DMS53 treated with DMSO at 0.1 percent for 48 hours (cell line): ENCODE results near the gene SMURF1.

Source experiments
- DNase-seq: peaks from one replicate; lab custom pipeline; 2025; ENCODE audit not compliant: unreplicated experiment; lab: John Stamatoyannopoulos, UW

The SMURF1 gene

DNA sequence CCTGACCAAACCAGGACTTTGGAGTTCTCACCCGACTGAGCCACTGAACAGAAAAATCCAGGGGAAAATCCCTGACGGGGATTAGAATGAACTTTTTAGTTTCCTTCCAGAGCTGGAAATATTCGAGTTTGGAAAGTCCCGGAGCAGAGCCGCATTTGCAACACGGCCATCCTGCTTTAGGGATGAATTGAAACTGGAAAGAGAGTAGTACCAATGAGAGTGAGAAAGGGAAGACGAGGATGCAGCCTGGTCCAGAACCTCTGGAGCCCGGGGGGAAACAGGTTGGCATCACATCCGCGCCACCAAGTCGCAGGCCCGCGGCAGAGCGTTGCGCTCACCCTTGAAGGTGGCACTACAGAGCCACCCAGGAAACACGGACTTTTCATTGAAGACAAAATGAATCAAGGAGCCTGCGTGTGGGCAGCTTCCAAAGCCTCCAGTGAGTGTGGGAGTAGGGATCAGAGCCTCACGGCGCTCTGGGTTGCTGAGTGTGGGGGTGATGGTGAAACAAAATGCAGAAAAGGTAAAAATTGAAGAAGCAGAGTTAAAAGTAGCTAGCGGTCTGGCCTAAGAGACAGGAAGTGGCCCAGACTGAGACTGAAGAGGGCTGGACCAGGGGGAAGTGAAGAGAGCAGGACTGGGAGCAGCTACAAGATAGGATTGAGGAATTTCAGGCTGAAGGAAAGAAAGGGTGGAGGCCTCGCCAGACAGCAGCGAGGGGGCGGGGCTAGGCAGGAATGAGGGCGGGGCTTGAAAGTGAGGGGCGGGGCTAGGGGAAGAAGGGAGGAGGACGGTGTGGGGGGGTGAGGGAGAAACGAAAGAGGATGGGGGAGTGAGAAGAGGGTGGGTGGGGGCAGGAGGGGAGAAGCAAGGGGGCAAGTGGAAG lies 1.8 kb downstream of the SMURF1 start:
- DNase-seq = no peak

DNA sequence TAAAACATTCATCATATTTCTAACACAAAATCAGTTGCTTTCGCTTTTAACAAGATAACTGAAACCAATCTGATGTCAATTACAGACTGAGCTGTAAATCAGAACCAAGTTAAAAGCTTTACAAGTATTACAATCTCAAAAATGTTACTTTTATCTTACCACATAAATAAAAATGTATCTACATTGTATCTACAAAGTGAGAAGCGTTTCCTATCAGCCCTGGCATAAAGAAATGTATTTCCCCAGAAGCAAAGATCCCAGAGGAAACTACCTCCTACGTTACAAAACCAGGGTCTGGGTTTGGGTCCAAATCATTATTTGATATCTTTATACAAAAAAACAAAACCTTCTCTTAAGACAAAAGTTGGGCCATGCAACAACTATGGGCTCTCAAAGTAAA lies 2.6 kb downstream of the SMURF1 start:
- no peak for DNase-seq

DNA sequence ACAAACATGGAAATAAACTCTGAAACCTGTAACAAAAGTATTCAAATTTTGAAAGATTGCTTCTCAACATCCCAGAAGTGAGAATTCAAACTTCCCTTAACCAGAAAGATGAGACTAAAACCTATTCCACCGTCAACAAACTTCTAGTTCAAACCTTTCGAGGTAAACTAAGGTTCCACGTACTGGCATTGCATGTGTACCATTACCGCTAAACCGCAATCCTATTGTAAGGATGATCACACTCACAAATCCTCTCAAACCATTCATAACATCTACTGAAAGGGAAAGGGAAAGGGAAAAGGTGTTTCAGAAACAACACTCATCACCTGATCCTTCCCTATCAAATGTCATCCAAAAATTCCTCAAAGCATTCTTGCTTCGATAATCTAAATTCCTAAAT lies 3.1 kb downstream of the SMURF1 start:
- DNase-seq = no peak

DNA sequence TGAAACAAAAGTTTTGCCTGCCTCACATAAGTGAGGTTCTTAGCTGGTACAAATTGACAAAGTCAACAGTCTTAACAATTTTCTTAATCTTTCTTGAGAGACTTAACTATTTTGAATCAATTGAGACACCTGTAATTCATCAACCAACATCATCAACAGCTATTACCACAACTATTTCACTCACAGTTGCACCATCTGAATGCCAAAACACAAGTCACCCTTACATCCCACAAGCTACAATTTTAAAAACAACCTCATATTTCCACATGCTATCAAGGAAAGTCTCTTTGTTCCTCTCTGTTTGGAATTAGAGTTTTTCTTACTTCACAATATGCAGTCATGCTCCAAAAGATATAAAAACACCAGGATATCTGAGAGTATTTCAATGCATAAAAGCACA lies 4.9 kb downstream of the SMURF1 start:
- no peak for DNase-seq

DNA sequence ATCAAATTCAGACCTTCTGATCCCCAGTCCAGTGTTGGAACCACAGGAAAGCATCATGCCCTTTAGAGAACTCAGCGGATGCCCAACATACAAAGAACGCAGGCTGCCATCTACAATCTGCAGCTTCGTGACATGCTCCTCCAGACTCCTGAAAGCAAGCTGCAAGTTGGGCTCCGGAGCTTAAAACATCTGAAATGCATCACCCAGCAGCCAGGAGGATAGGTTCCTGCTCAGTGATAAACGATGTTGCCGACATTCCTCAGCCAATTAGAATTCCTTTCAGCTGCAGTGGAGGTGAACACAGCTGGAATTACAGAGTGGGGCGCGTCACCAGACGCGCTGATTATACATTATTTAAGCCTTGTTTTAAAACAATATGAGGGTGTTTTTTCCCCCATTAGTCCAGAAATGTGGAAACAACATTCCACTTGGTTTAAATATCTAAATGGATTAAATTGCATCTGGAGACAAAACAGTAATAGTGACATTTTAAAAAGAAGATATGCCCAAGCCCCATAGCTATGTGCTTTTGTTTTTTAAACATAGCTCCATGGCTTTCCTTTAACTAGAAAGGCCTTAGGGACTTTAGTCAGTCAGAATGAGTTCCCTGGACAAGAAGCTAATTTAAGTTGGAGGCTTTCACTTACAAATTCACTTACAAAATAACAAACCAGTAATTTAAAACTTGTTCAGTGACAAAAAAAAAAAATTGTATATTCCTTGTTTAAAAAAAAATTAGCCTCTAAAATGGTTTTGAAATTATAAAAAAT lies 6.3 kb downstream of the SMURF1 start:
- DNase-seq = no peak

DNA sequence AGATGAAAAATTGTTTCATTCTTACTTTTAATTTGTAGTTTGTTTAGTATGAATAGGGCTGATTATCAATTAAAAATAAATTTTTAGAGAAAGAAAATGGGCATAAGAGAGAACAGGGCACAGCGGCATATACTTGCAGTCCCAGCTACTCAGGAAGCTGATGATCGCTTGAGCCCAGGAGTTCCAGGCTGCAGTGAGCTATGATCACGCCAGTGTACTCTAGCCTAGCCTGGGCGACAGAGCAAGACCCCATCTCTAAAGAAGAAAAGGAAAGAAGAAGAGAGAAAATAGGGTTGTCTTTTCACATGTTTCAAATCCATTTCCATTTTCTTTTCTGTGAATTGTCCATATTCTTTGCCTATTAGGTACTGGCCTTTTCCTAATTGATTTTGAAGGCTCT lies 8.0 kb downstream of the SMURF1 start:
- DNase-seq = no peak

DNA sequence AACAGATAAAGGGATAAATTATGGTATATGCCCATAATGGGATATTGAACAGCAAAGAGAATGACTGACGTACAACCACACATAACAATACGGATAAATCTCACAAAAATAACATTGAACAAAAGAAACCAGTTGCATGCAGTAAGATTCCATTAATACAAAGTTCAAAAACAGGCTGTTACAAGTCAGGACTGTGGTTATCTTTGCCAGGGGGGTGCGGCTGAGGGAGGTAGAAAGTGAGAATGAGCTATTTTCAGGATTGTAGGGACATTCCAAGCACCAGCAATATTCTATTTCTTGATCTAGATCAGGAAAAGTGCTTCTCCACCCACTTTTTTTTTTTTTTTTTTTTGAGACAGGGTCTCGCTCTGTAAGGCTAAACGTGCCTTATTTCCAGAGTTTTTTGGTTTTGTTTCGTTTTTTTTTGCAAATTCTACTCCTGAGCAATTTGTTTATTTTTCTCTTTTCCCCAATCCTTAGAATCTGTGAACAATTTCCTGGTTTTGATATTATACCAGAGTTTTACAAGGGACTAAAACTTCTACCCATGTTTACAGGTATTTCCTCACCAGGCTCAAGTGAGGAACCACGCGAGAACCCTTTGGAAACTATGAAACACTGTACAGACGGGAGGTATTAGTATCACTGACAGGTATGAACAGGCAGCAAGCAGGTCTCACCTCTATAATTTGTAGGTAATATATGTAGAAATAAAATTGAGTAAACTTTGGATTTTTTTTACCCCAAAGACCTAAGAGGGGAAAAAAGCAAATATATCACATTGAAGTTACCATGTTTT lies 9.9 kb downstream of the SMURF1 start:
- no peak for DNase-seq

DNA sequence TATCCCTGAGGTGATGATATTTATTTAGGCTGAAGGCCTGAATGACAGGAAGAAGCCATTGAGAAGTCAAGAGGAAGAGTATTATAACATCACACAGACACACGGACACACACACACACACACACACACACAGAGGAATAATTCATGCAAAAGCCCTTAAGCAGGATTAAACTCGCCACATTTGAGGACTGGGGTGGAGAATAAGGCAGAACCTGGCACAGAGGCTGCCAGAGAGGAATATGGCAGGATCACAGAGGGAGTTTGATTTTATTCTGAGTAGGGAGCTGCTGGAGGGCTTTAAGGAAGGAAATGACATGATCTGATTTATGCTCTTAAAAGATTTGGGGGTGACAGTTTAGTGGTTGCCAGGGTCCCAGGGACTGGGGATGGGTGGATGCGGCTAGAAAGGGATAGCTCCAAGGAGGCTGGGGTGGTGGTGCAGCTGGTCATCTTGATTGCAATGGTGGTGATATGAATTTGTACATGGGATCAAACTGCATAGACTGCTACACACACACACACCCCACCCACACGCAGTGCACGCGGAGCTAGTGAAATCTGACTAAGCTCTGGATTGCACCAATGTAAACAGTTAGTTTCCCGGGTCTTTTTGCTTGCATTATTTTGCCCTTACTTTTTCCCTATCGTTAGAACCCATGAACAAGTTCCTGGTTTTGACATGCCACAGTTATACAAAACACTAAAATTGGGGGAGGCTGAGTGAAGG lies 11.2 kb downstream of the SMURF1 start:
- no peak for DNase-seq

DNA sequence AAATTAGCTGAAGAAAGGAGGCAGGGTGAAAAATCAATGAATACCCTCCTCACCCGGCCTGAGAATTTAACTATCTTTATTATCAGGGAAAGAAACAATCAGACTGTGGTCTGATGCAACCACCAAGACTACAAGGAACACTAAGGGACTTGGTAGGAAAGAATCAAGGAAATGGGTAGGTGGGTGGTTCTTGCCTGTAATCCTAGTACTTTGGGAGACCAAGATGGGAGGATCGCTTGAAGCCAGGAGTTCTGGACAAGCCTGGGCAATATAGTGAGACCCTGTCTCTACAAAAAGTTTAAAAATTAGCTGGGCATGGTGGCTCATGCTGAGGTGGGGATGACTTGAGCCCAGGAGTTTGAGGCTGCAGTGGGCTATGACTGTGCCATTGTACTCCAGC lies 12.6 kb downstream of the SMURF1 start:
- DNase-seq = no peak

DNA sequence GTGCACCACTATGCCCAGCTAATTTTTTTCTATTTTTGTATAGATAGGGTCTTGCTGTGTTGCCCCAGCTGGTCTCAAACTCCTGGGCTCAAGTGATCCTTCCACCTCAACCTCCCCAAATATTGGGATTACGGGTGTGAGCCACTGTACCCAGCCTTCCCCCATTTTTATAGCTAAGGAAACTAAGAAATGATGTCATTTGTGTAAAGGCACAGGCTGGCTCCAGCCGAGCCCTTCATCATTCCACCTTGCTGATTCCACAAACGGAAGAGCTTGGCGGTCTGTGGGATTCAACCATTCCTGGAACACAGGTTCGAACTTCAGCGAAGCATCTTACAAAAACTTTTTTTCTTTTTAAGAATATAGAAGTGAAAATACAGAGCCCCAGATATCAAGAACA lies 14.4 kb downstream of the SMURF1 start:
- DNase-seq = no peak

DNA sequence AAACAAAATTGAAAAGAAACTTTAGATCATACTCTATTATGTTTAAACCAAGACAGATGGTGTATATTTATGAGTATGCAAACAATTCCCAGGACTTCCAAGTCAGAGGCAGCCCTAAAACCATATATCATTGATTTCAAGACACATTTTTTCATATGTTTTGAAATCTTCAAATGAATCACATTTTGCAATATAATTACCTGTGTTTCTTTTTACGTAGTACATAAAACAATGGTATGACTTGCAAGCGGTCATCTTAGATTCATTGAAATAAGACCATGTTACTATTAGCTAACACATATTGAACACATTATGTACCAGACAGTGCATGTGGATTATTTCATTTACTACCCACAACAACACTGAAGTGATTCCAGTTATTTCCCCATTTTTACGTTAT lies 14.9 kb downstream of the SMURF1 start:
- DNase-seq = no peak

DNA sequence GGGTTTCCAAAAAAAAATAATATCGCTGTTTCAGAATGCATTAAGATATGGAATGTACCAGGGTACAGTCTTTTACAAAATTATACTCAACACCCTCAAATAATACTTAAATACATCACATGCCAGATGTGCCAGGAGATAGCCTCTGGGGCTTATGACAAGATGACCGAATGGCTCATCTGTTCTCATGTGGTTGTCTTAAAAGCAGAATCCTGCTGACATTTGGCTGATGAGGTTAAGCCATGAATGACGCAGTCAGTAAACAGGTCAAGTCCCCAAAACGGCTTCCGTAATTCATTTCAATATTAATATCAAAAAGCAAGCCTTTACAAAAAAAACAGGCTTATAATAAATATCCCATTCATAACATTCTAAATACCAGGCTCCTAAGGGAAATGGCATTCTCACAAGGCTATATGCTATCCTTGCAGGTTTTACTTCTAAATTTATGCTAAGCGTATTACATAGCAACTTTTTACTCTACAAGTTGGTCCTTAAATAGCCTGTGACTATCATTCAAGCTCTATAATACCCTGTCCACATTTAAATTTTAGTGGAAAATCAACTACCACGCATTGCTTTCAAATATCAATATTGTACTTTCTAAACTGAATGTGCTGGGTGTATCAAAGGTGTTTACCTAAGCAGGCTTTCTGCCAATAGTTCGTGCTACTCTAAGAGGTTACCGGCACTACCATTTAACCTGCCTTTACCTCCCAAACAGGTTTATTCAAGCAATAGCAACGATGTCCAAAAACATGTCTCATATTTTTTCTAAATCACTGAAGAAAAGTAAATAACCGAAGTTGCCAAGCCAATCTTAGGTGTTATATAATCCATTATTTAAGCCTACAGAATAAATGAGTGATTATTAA lies 15.6 kb downstream of the SMURF1 start:
- DNase-seq = no peak

DNA sequence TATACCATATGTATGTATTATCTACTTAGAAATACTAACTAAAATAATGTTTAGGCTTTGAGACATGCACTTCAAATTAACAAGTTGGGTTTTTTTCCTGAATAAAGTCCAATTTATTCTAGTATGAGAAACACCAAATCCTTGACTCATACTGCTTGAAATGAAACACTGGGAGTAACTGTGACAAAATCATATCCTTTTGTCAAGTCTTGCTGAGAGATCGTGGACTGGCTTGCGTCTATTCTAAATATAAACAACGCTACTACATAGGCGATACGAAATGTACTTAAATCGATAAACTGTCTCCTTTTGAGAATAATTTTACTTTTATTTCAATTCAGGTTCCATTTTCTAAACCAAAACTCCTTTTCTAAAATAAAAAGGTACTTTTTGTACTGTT lies 16.3 kb downstream of the SMURF1 start:
- DNase-seq = no peak

DNA sequence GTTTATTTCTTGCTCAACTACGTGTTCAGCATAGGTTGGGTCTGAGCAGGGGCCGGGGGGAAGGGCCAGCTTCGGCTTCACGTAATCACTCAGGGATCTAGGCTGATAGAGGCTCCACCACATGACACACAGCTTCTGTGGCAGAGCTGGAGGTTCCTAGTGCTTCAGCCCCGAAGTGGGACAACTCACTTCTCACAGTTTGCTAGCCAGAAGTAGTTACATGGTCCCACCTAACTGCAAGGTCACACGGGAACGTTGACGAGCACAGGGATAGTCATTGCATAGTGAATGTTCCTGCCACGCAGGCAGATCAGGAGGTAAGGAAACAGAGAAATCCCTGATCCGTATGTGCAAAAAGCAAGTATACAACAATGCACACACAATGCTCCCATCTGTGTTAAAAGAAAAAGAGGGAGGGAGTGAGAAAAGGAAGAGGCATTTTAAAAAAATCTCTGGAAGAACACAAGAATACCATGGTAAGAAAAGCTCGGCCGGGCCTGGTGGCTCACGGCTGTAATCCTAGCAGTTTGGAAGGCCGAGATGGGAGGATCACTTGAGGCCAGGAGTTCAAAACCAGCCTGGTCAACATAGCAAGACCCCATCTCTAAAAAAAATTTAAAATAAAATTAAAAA lies 16.9 kb downstream of the SMURF1 start:
- no peak for DNase-seq

DNA sequence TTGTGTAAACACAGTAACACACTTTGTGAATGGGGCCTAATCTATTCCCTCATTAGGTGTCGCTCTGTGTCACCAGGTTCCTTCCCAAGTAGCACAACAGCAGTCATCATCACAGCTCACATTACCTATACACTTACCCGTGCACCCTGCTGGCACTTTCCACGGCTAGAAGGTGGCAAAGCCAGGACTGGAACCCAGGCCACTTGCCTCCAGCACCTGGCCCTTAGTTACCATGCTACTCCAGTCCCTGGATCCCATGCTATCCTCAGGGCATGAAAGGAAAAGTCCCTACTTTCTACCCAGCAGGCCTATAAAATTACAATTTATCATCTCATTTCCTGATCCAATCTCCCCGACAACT lies 18.4 kb downstream of the SMURF1 start:
- DNase-seq = no peak

DNA sequence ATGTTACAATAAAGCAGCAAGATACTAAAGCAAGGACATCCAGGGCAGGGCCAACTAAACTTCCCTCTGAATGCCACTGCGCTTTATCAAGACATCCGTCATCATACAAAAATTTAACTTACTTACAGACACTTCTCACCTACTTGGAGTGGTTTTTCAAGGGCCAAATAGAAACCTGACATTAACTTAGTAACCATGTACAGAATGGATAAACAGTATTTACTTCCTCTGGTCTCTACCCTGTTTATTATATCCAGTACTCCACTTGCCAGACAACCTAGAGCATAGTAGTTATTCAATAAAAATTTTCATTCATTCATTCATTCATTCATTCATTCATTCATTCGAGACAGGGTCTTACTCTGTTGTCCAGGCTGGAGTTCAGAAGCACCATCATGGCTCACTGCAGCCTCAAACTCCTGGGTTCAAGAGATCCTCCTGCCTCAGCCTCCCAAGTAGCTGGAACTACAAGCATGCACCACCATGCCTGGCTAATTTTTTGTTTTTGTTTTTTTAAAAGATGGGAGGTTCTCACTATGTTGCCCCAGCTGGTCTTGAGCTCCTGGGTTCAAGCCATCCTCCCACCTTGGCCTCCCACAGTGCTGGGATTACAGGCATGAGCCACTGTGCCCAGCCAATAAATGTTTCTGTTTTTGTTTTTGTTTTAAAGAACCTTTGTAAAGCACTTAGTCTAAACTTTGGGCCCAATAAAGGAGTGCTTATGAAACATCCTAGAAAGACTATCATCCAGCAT lies 19.0 kb downstream of the SMURF1 start:
- DNase-seq = no peak

DNA sequence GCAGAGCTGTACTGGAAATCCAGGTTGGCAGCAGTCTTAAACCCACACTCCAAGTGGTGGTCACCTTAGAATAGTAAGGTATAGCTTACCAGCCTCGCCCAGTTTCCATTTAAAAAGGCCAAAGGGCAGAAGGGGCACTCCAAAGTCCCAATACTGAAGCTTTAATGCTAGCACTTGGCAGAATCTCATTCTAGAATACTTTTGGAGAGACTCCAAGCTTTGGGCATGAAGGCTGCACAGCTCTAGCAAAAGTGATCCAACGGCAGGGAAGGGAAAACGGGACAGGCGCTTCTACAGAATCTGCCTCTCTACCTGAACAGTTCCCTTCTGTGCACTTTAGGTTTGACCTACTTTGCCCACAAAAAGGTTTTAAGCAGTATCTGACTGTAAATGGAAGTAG lies 19.7 kb downstream of the SMURF1 start:
- DNase-seq = no peak

DNA sequence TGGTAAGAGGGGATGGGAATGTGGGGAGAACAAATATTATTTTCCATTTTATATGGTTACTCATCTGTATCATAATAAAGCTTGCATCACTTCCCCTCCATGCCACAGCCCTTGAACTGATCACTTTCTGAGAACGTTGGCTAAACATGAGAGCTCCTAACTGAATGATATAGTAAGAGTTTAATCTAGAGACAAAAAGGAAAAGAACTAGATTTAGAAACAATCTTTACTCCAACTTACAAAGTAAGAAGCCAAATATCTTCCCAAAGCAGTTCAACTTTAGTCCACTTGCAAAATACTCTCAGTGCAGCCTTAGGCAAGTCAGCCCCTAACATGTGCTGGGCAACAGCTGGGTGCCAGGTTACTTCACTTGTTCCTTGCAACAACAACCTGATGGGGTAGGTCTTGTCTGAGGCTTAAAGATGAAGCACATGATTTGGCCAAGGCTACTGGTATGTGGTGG lies 20.3 kb downstream of the SMURF1 start:
- no peak for DNase-seq

DNA sequence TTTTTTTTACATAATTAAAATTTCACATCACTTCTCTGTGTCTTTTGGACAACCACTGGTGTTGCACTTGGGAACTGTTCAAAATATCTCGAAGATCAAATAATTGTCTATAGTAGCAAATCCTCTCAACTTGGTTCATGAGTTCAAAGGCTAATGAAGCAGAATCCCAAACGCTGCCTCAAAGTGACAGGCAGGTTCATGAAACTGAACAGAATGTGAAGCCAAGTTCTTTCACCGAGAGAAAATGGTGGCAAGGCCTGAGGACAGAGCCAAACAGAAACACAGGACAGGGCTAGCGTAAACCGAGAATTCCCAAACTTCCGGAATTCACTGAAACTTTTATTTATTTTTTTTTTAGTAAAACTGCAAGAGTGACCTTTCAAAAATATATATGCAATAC lies 21.1 kb downstream of the SMURF1 start:
- no peak for DNase-seq
